Keratinocyte (primary cell): ENCODE data around the gene FAM13C. TPM values are rescaled to one million over a fixed set of nuclear protein-coding genes. Genes with fewer than 3 reads are reported as not detected.

ENCODE experiments used
- DNase-seq: peaks from one replicate; pipeline ENCODE4 v3.0.0-alpha.2; 2011; ENCODE audit warnings: low read depth, missing footprints, low spot score
- FAIRE-seq: peaks from 2 replicates; lab custom pipeline; 2011; peaks lifted over from hg19 to GRCh38; lab: Jason Lieb, UNC
- H2AFZ ChIP-seq: 2 replicates; pipeline ENCODE4 v1.6.0; 2012; ENCODE audit warnings: low read length, control low read depth, inconsistent platforms; ENCODE audit not compliant: control insufficient read depth
- H3K27ac ChIP-seq: 2 replicates; pipeline ENCODE4 v1.5.1; 2011; ENCODE audit warnings: low read length; ENCODE audit not compliant: control insufficient read depth, insufficient read depth
- H3K27me3 ChIP-seq: 3 replicates; pipeline ENCODE4 v1.6.0; 2011; ENCODE audit warnings: low read length; ENCODE audit not compliant: control insufficient read depth, insufficient read depth; ENCODE audit errors: extremely low read depth
- H3K36me3 ChIP-seq, 2 experiments: 2 replicates in 1 of 2; 3 replicates in 1 of 2; pipeline ENCODE4 v1.5.1; 2011; ENCODE audit warnings: low read length in 2 of 2, mild to moderate bottlenecking in 1 of 2; ENCODE audit not compliant: control insufficient read depth in 2 of 2, insufficient read depth in 2 of 2; ENCODE audit errors: extremely low read depth in 1 of 2
- H3K4me1 ChIP-seq: 3 replicates; pipeline ENCODE4 v1.5.1; 2011; ENCODE audit warnings: low read length; ENCODE audit not compliant: control insufficient read depth, insufficient read depth; ENCODE audit errors: extremely low read depth
- H3K4me2 ChIP-seq: 3 replicates; pipeline ENCODE4 v1.6.0; 2011; ENCODE audit warnings: low read depth, low read length; ENCODE audit not compliant: control insufficient read depth, insufficient read depth; ENCODE audit errors: extremely low read depth
- H3K4me3 ChIP-seq, 3 experiments: fragments of 200-600 bp in 1 of 3; sonication (generic) in 1 of 3; 2 replicates in 2 of 3; 3 replicates in 1 of 3; pipeline ENCODE4 v1.5.1; 2011 to 2016; ENCODE audit warnings: low read length in 3 of 3, mild to moderate bottlenecking in 3 of 3, control low read depth in 2 of 3, inconsistent platforms in 1 of 3, low read depth in 1 of 3, mixed read lengths in 1 of 3, mixed run types in 1 of 3, moderate library complexity in 1 of 3; ENCODE audit not compliant: control insufficient read depth in 2 of 3, insufficient read depth in 2 of 3; ENCODE audit errors: extremely low read depth in 1 of 3
- H3K79me2 ChIP-seq: 2 replicates; pipeline ENCODE4 v1.6.0; 2012; ENCODE audit warnings: low read length; ENCODE audit not compliant: control insufficient read depth, insufficient read depth
- H3K9ac ChIP-seq: 3 replicates; pipeline ENCODE4 v1.6.0; 2011; ENCODE audit warnings: low read length; ENCODE audit not compliant: control insufficient read depth, insufficient read depth; ENCODE audit errors: extremely low read depth
- H3K9me1 ChIP-seq: 3 replicates; pipeline ENCODE4 v1.6.0; 2011; ENCODE audit warnings: low read length; ENCODE audit not compliant: control insufficient read depth, insufficient read depth; ENCODE audit errors: extremely low read depth
- H3K9me3 ChIP-seq: 2 replicates; pipeline ENCODE4 v1.5.1; 2012; ENCODE audit warnings: low read depth, low read length; ENCODE audit not compliant: control insufficient read depth
- H4K20me1 ChIP-seq: 3 replicates; pipeline ENCODE4 v1.6.0; 2011; ENCODE audit warnings: low read length; ENCODE audit not compliant: control insufficient read depth, insufficient read depth; ENCODE audit errors: extremely low read depth
- EZH2 ChIP-seq: IDR thresholded peaks from one replicate; pipeline ENCODE4 v1.6.1; 2012; ENCODE audit warnings: inconsistent platforms, mild to moderate bottlenecking, low read length, moderate library complexity
- dilution Hi-C: fragments of 300-500 bp; cut with MboI; formaldehyde crosslinking; loops from one replicate; pipeline ENCODE4 v1.7.0; 2020; ENCODE audit warnings: low sequenced_read_pairs; ENCODE audit not compliant: extremely low pct_ligation_motif_present
- polyA plus RNA-seq, 5 experiments: library from polyadenylated mRNA; depleted of rRNA in 3 of 5; stranded (reverse) in 3 of 5; stranded (forward) in 1 of 5; unstranded in 1 of 5; fragments of >200 nt; gene quantifications; 1 replicate in 1 of 5; 2 replicates in 3 of 5; 3 replicates in 1 of 5; pipeline versions ENCODE4 v1.2.1 to v1.2.3, GENCODE V29; 2011 to 2012; ENCODE audit warnings: missing spikeins in 2 of 5, low read depth in 1 of 5, low replicate concordance in 1 of 5
- TF ChIP-seq, protein P1 (sequence below), 3 experiments: IDR thresholded peaks in 1 of 3; conservative IDR thresholded peaks in 1 of 3; optimal IDR thresholded peaks in 1 of 3; 2 replicates in 2 of 3; 3 replicates in 1 of 3; pipeline versions ENCODE3 to v1.5.1; 2011; ENCODE audit warnings: low read length in 3 of 3, mild to moderate bottlenecking in 3 of 3, moderate library complexity in 2 of 3, control low read depth in 1 of 3, inconsistent platforms in 1 of 3; ENCODE audit not compliant: insufficient read depth in 2 of 3; ENCODE audit errors: extremely low read depth in 1 of 3

FAM13C gene
- polyA plus RNA-seq, 1 donor (not counting 4 experiments of a cell fraction or from before 2014, with no cell fraction given): 0.58 TPM

- no peaks in the 10 kb centered on the region for H3K9me1 ChIP-seq
- no peaks in the 10 kb centered on the region for H3K27me3 ChIP-seq
- TF ChIP-seq, protein P1, sequence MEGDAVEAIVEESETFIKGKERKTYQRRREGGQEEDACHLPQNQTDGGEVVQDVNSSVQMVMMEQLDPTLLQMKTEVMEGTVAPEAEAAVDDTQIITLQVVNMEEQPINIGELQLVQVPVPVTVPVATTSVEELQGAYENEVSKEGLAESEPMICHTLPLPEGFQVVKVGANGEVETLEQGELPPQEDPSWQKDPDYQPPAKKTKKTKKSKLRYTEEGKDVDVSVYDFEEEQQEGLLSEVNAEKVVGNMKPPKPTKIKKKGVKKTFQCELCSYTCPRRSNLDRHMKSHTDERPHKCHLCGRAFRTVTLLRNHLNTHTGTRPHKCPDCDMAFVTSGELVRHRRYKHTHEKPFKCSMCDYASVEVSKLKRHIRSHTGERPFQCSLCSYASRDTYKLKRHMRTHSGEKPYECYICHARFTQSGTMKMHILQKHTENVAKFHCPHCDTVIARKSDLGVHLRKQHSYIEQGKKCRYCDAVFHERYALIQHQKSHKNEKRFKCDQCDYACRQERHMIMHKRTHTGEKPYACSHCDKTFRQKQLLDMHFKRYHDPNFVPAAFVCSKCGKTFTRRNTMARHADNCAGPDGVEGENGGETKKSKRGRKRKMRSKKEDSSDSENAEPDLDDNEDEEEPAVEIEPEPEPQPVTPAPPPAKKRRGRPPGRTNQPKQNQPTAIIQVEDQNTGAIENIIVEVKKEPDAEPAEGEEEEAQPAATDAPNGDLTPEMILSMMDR (optimal IDR thresholded peaks at IDR 0.05 in 1 of 3, IDR thresholded peaks at IDR 0.05 in 1 of 3, conservative IDR thresholded peaks at IDR 0.05 in 1 of 3; ENCODE audit: extremely low read depth in 1 of 3, insufficient read depth in 2 of 3, low read length in 3 of 3): no peak
- no peak for TF ChIP-seq EZH2
- no peak overlapping the region for H3K4me2 ChIP-seq
- no peak overlapping the region for H3K9ac ChIP-seq
- H3K79me2 ChIP-seq: no peaks in the 10 kb centered on the region
- FAIRE-seq (no peak), DNase-seq (no peak)
- dilution Hi-C loops: loop anchor here (10.0 kb wide), 1 partner anchor 115 kb away; no protein-coding TSS in a partner anchor
- H3K27ac ChIP-seq: no peak overlapping the region
- H2AFZ ChIP-seq: no peak overlapping the region
- H3K36me3 ChIP-seq: no peaks in the 10 kb centered on the region
- no peak overlapping the region for H3K4me3 ChIP-seq
- no peaks in the 10 kb centered on the region for H3K9me3 ChIP-seq
- no peaks in the 10 kb centered on the region for H3K4me1 ChIP-seq
- H4K20me1 ChIP-seq: no peaks in the 10 kb centered on the region
Observed at GRCh38 chr10:59289853-59290252, 72.5 kb downstream of the FAM13C start.

DNA sequence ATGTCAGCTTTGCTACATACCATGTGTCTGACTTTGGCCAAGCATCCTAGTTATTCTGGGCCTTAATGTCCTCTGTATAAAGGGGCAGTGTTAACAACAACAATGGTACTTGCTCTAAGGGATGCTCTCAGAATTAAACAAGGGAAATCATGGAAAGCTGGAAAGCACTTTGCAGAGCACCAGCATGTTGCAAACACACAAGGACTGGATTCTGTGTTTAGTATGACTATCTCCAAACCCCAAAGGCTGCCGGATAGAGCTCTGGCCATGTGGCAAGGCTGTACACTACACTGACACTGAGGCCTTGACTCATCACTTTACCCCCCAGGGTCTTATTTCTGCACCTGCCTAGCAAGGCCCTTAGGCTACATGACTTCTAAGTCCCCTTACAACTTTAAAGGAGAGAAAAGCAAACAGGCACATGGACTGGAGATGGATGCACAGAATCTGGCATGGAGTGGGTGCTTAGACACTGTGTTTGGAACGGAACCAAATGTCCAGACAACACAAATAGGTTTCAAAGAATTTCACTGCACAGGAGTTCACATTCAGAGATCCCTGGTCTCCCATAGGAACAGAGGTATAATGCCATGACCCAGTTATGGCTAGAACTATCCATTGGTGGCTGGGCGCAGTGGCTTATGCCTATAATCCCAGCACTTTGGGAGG is 74.6 kb downstream of the FAM13C start:
- H4K20me1 ChIP-seq: no peaks in the 10 kb centered on the region
- no peak overlapping the region for H2AFZ ChIP-seq
- FAIRE-seq (no peak), DNase-seq (no peak)
- no peak overlapping the region for H3K4me2 ChIP-seq
- H3K79me2 ChIP-seq: no peaks in the 10 kb centered on the region
- H3K27me3 ChIP-seq: no peaks in the 10 kb centered on the region
- dilution Hi-C loops: no loop called here
- H3K4me3 ChIP-seq: no peak overlapping the region
- no peaks in the 10 kb centered on the region for H3K9me3 ChIP-seq
- no peaks in the 10 kb centered on the region for H3K36me3 ChIP-seq
- no peaks in the 10 kb centered on the region for H3K9me1 ChIP-seq
- TF ChIP-seq, protein P1 (optimal IDR thresholded peaks at IDR 0.05 in 1 of 3, IDR thresholded peaks at IDR 0.05 in 1 of 3, conservative IDR thresholded peaks at IDR 0.05 in 1 of 3; ENCODE audit: extremely low read depth in 1 of 3, insufficient read depth in 2 of 3, low read length in 3 of 3): no peak
- TF ChIP-seq EZH2: no peak
- H3K4me1 ChIP-seq: peaks cover 15% of the 10 kb centered on the region
- H3K9ac ChIP-seq: no peak overlapping the region
- H3K27ac ChIP-seq: no peak overlapping the region
